ENCODE measurements around the gene CRYGN.

Gene CRYGN

GRCh38 chr7:151439855-151440798 is at the start of gene CRYGN:
Gene CRYGN (minus strand): TSS chr7:151440141. CDS start chr7:151439917, 224 bp downstream.
- in situ Hi-C loops (cut with HindIII; ENCODE audit: low pct_unique_long_range_greater_than_20kb, low sequenced_read_pairs): no loop called here
- no peak for DNase-seq (ENCODE audit: low read depth in 1 of 2, low spot score in 1 of 2)
- no peak for TF ChIP-seq JUND (IDR thresholded peaks at IDR 0.05; ENCODE audit: low read depth)

- no peak for DNase-seq (ENCODE audit: low read depth in 1 of 2, low spot score in 1 of 2)
- no peak for TF ChIP-seq JUND (IDR thresholded peaks at IDR 0.05; ENCODE audit: low read depth)
- in situ Hi-C loops (cut with HindIII; ENCODE audit: low pct_unique_long_range_greater_than_20kb, low sequenced_read_pairs): no loop called here
Observed at GRCh38 chr7:151489498-151489897, 49.6 kb upstream of the CRYGN start.

- TF ChIP-seq JUND (IDR thresholded peaks at IDR 0.05; ENCODE audit: low read depth): no peak
- no peak for DNase-seq (ENCODE audit: low read depth in 1 of 2, low spot score in 1 of 2)
- in situ Hi-C loops (cut with HindIII; ENCODE audit: low pct_unique_long_range_greater_than_20kb, low sequenced_read_pairs): no loop called here
Observed at GRCh38 chr7:151488096-151488495, 48.2 kb upstream of the CRYGN start.

- no peak for DNase-seq (ENCODE audit: low read depth in 1 of 2, low spot score in 1 of 2)
- in situ Hi-C loops (cut with HindIII; ENCODE audit: low pct_unique_long_range_greater_than_20kb, low sequenced_read_pairs): no loop called here
- TF ChIP-seq JUND (IDR thresholded peaks at IDR 0.05; ENCODE audit: low read depth): no peak
Observed at GRCh38 chr7:151487228-151487627, 47.3 kb upstream of the CRYGN start.

- TF ChIP-seq JUND (IDR thresholded peaks at IDR 0.05; ENCODE audit: low read depth): no peak
- no peak for DNase-seq (ENCODE audit: low read depth in 1 of 2, low spot score in 1 of 2)
- in situ Hi-C loops (cut with HindIII; ENCODE audit: low pct_unique_long_range_greater_than_20kb, low sequenced_read_pairs): no loop called here
Observed at GRCh38 chr7:151486074-151486473, 46.1 kb upstream of the CRYGN start.

- no peak for DNase-seq (ENCODE audit: low read depth in 1 of 2, low spot score in 1 of 2)
- TF ChIP-seq JUND (IDR thresholded peaks at IDR 0.05; ENCODE audit: low read depth): no peak
- in situ Hi-C loops (cut with HindIII; ENCODE audit: low pct_unique_long_range_greater_than_20kb, low sequenced_read_pairs): no loop called here
Observed at GRCh38 chr7:151484971-151485707, 45.2 kb upstream of the CRYGN start.

- DNase-seq (ENCODE audit: low read depth in 1 of 2, low spot score in 1 of 2): no peak
- TF ChIP-seq JUND (IDR thresholded peaks at IDR 0.05; ENCODE audit: low read depth): no peak
- in situ Hi-C loops (cut with HindIII; ENCODE audit: low pct_unique_long_range_greater_than_20kb, low sequenced_read_pairs): no loop called here
Observed at GRCh38 chr7:151483711-151483983, 43.7 kb upstream of the CRYGN start.

GRCh38 chr7:151482883-151483710 is 43.2 kb upstream of the CRYGN start:
- no peak for DNase-seq (ENCODE audit: low read depth in 1 of 2, low spot score in 1 of 2)

GRCh38 chr7:151481650-151482505 is 41.9 kb upstream of the CRYGN start:
- TF ChIP-seq JUND (IDR thresholded peaks at IDR 0.05; ENCODE audit: low read depth): no peak
- DNase-seq (ENCODE audit: low read depth in 1 of 2, low spot score in 1 of 2): no peak

More at GRCh38 chr7:151482883-151483710, 43.2 kb upstream of the CRYGN start:
- in situ Hi-C loops (cut with HindIII; ENCODE audit: low pct_unique_long_range_greater_than_20kb, low sequenced_read_pairs): no loop called here
- TF ChIP-seq JUND (IDR thresholded peaks at IDR 0.05; ENCODE audit: low read depth): no peak

GRCh38 chr7:151477867-151478266 is 37.9 kb upstream of the CRYGN start:
- DNase-seq (ENCODE audit: low read depth in 1 of 2, low spot score in 1 of 2): no peak
- in situ Hi-C loops (cut with HindIII; ENCODE audit: low pct_unique_long_range_greater_than_20kb, low sequenced_read_pairs): no loop called here
- TF ChIP-seq JUND (IDR thresholded peaks at IDR 0.05; ENCODE audit: low read depth): no peak

More at GRCh38 chr7:151481650-151482505, 41.9 kb upstream of the CRYGN start:
- in situ Hi-C loops (cut with HindIII; ENCODE audit: low pct_unique_long_range_greater_than_20kb, low sequenced_read_pairs): no loop called here

GRCh38 chr7:151472644-151473380 is 32.9 kb upstream of the CRYGN start:
- no peak for DNase-seq (ENCODE audit: low read depth in 1 of 2, low spot score in 1 of 2)
- in situ Hi-C loops (cut with HindIII; ENCODE audit: low pct_unique_long_range_greater_than_20kb, low sequenced_read_pairs): no loop called here
- TF ChIP-seq JUND (IDR thresholded peaks at IDR 0.05; ENCODE audit: low read depth): no peak
